ENCODE data around the gene JAK3.

JAK3 gene

GRCh38 chr19:17866312-17866963 is 18.7 kb upstream of the JAK3 start:
- no peak for DNase-seq (ENCODE audit: low read depth in 4 of 4, low spot score in 1 of 4)

GRCh38 chr19:17865364-17866311 is 17.9 kb upstream of the JAK3 start:
- DNase-seq (ENCODE audit: low read depth in 4 of 4, low spot score in 1 of 4), result no peak

- DNase-seq (ENCODE audit: low read depth in 4 of 4, low spot score in 1 of 4), result no peak
These were observed 15.9 kb upstream of the JAK3 start for GRCh38 chr19:17863520-17864182.

GRCh38 chr19:17862711-17863519 is 15.1 kb upstream of the JAK3 start:
- no peak for DNase-seq (ENCODE audit: low read depth in 4 of 4, low spot score in 1 of 4)

- no peak for DNase-seq (ENCODE audit: low read depth in 4 of 4, low spot score in 1 of 4)
These were observed 14.0 kb upstream of the JAK3 start for GRCh38 chr19:17861542-17862402.

GRCh38 chr19:17860993-17861360 is 13.2 kb upstream of the JAK3 start:
- DNase-seq (ENCODE audit: low read depth in 4 of 4, low spot score in 1 of 4), result no peak

- no peak for DNase-seq (ENCODE audit: low read depth in 4 of 4, low spot score in 1 of 4)
These were observed 12.7 kb upstream of the JAK3 start for GRCh38 chr19:17860331-17860992.

GRCh38 chr19:17859533-17860330 is 11.9 kb upstream of the JAK3 start, which contains the start of gene RPL18A:
Gene RPL18A, plus strand, starts transcription at chr19:17859910. Its CDS starts 47 bp downstream, at chr19:17859957.
- DNase-seq (ENCODE audit: low read depth in 4 of 4, low spot score in 1 of 4), result peak; percentile 90 to 98 (median 96)

GRCh38 chr19:17855280-17856152 is 7.7 kb upstream of the JAK3 start:
- DNase-seq (ENCODE audit: low read depth in 4 of 4, low spot score in 1 of 4), result peak; percentile 87 to 95 (median 90)

GRCh38 chr19:17854061-17854460 is 6.3 kb upstream of the JAK3 start:
- DNase-seq (ENCODE audit: low read depth in 4 of 4, low spot score in 1 of 4), result no peak

- no peak for DNase-seq (ENCODE audit: low read depth in 4 of 4, low spot score in 1 of 4)
These were observed 962 bp upstream of the JAK3 start for GRCh38 chr19:17848595-17849292.

GRCh38 chr19:17846146-17846545 is 1.6 kb downstream of the JAK3 start:
- no peak for DNase-seq (ENCODE audit: low read depth in 4 of 4, low spot score in 1 of 4)

- no peak for DNase-seq (ENCODE audit: low read depth in 4 of 4, low spot score in 1 of 4)
These were observed 3.8 kb downstream of the JAK3 start for GRCh38 chr19:17843908-17844490.

GRCh38 chr19:17843292-17843827 is 4.4 kb downstream of the JAK3 start:
- DNase-seq (ENCODE audit: low read depth in 4 of 4, low spot score in 1 of 4), result no peak

GRCh38 chr19:17842663-17843291 is 5.0 kb downstream of the JAK3 start:
- no peak for DNase-seq (ENCODE audit: low read depth in 4 of 4, low spot score in 1 of 4)

All from stimulated activated CD4-positive, alpha-beta T cell treated with anti-CD3 and anti-CD28 coated beads, Interleukin-1b, Interleukin-23, amount 100 ng/mL, for 24 hours (primary cell).